Measurements from ENCODE around the gene CMTM8.

The CMTM8 gene

DNA sequence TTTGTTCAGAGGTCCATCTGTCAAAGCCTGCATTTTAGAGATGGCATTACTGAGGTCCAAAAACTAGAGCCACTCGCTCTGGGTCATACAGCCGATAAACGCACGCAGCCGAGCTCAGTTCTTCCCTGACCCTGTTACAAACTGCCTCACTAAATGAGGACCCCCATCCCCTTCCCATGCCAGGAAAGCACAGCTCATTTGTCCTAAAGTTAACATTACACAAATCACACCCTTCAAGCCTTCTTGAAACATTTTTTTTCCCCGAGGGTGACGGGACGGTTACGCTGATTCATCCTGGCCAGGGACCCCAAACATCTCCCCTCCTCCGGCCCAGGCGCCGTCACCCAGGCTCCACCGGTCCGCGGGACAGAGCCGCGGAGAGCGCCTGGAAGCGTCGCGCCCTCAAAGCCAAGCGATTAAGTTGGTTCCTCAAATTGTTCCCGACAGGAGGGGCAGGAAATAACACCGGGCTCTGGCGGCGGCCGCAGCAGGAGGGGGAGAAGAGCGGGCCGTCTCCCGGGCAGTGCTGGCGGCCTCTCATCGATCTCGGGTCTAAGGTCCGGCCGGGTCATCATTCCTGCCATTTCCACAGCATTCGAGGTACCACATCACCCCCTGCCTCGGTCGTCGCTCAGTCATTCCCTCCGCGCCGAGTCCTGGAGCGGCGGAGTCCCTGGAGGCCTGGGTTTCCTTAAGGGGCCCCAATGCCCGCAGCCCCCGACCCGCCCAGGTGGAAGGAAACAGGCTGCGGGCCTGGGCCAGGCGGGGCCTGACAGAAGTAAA, 619 bp upstream of the CMTM8 start:
- Histone ChIP-seq H3K9ac (ENCODE audit: low read length) (peak overlapping the region; percentile 69), H3K9me3 (ENCODE audit: control insufficient read depth, low read length) (no peaks in the 10 kb centered on the region), H3K4me3 (ENCODE audit: low read length) (peak overlapping the region; percentile 28), H3K27me3 (ENCODE audit: control insufficient read depth, insufficient read depth, low read length) (no peaks in the 10 kb centered on the region), H3K36me3 (ENCODE audit: control insufficient read depth, insufficient read depth, low read length) (no peaks in the 10 kb centered on the region), H3K4me1 (ENCODE audit: control insufficient read depth, insufficient read depth, low read length) (peaks cover 13% of the 10 kb centered on the region)

DNA sequence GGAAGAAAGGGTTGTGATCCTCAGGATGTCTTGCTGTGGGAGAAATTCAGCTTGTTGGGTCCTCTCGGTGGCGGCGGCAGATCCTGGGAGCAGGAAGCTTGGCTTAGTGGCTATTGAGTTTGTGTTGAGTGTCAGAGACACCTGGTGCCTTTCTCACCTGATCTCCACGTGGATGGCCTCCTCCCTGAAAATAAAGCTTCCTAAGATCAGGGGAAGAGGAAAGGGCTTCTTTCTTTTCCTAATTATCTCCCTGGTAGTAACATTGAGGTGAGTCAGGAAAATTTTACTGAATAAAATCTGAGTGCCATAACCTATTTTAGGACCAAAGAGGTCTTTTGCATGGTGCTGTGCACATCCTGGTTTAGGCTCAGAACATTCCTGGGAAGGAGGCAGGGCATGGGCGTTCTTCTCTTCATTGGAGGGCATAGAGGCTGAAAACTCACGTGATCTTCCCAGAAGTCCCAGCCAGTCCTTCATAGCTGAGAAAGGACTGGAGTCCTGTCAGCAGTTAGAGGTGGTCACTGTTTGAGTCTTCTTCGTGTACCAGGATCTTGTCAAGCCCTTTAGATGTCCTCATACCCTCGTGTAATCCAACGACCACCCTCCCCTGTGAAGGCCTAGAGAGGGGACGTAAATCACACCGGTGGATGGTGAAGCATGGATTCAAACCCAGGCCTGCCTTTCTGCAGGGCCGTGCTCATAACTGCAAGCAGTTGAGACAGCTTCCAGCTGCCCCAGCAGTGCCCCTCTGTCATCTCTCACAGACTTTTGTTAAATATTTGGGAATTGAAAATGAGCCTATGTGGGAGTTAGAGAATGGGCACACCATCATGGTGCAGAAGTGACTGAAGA, 1.1 kb downstream of the CMTM8 start:
- H3K4me1 ChIP-seq (ENCODE audit: control insufficient read depth, insufficient read depth, low read length): peaks cover 13% of the 10 kb centered on the region
- no peaks in the 10 kb centered on the region for H3K36me3 ChIP-seq (ENCODE audit: control insufficient read depth, insufficient read depth, low read length)
- H3K9ac ChIP-seq (ENCODE audit: low read length): peak overlapping the region; percentile 76
- no peaks in the 10 kb centered on the region for H3K27me3 ChIP-seq (ENCODE audit: control insufficient read depth, insufficient read depth, low read length)
- H3K9me3 ChIP-seq (ENCODE audit: control insufficient read depth, low read length): no peaks in the 10 kb centered on the region
- peak overlapping the region; percentile 60 for H3K4me3 ChIP-seq (ENCODE audit: low read length)

DNA sequence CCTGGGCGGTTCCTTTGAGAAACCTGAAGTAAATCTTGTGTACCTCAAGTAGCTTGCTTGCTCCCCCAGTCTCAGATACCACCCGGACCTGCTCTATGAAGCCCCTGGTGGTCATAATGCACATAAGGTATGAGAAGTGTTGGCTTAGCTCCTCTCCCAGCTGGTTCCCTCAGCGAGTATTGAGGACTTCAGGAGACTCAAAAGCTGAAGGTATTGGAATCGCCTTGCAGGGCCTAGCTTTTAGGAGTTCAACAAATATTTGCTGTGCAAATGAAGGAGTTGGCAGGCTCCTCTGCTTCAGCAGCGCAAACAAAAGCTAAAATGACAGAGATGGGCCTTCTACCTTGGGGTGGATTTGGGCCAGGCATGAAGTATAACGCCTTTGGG, 1.7 kb downstream of the CMTM8 start:
- peaks cover 13% of the 10 kb centered on the region for H3K4me1 ChIP-seq (ENCODE audit: control insufficient read depth, insufficient read depth, low read length)
- no peak overlapping the region for H3K9ac ChIP-seq (ENCODE audit: low read length)
- no peaks in the 10 kb centered on the region for H3K9me3 ChIP-seq (ENCODE audit: control insufficient read depth, low read length)
- H3K36me3 ChIP-seq (ENCODE audit: control insufficient read depth, insufficient read depth, low read length): no peaks in the 10 kb centered on the region
- H3K4me3 ChIP-seq (ENCODE audit: low read length): no peak overlapping the region
- H3K27me3 ChIP-seq (ENCODE audit: control insufficient read depth, insufficient read depth, low read length): no peaks in the 10 kb centered on the region

DNA sequence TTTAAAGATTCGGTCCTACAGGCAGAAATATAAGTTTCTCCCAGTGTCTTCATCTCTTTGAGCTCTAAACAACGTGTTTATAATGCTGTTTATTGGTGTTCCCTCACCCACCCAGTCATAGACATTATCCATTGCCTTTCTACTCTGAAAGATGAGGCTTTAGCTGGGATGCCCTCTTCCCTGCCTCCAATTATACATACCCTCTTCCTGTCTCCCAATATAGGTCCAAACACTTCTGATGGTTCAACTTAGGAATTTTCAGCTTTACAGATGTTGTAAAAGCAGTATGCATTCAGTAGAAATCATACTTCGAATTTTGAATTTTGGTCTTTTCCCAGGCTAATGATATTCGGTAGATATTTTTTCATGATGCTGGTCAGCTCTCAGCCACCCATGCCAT, 2.6 kb downstream of the CMTM8 start:
- no peaks in the 10 kb centered on the region for H3K36me3 ChIP-seq (ENCODE audit: control insufficient read depth, insufficient read depth, low read length)
- no peaks in the 10 kb centered on the region for H3K9me3 ChIP-seq (ENCODE audit: control insufficient read depth, low read length)
- H3K4me1 ChIP-seq (ENCODE audit: control insufficient read depth, insufficient read depth, low read length): peaks cover 16% of the 10 kb centered on the region
- H3K9ac ChIP-seq (ENCODE audit: low read length): no peak overlapping the region
- no peak overlapping the region for H3K4me3 ChIP-seq (ENCODE audit: low read length)
- no peaks in the 10 kb centered on the region for H3K27me3 ChIP-seq (ENCODE audit: control insufficient read depth, insufficient read depth, low read length)

DNA sequence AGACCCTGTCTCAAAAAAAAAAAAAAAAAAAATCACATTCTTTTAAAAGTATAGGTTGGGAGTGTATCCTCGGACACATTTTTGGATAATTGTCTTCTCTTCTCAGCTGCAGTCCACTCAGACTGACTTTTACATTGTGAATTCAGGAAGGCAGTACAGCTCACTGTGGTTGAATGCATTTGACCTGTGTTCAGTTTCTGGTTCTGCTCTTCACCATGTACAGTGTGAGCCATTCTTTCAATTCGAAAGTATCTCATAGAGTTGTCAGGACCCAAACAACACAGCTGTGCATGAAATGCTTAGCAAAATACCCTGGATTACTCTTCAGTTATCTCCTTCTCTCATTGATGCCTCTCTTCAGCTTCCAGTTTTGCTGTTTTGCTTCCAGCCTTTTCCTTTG, 5.0 kb downstream of the CMTM8 start:
- Histone ChIP-seq H3K9ac (ENCODE audit: low read length) (no peak overlapping the region), H3K9me3 (ENCODE audit: control insufficient read depth, low read length) (no peaks in the 10 kb centered on the region), H3K27me3 (ENCODE audit: control insufficient read depth, insufficient read depth, low read length) (no peaks in the 10 kb centered on the region), H3K4me1 (ENCODE audit: control insufficient read depth, insufficient read depth, low read length) (peaks cover 21% of the 10 kb centered on the region), H3K36me3 (ENCODE audit: control insufficient read depth, insufficient read depth, low read length) (no peaks in the 10 kb centered on the region), H3K4me3 (ENCODE audit: low read length) (no peak overlapping the region)

DNA sequence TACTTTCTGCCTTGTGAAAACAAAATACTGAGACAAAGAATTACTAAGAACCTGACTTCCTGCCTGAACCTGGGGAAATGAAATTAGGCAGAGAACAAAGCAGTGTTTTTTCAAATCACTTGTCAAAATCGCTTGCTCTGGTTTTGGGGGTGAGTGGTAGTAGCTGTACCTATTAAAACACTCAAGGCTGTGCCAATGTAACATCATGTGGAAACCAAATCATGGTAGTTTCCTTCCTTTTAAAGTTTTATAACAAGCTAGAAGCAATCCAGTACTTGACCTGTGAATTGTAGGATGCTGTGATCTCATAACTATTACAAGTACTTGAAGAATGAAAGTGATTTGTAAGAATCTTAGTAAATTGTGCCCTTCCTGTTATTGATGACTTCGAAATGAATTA, 6.7 kb downstream of the CMTM8 start:
- no peaks in the 10 kb centered on the region for H3K36me3 ChIP-seq (ENCODE audit: control insufficient read depth, insufficient read depth, low read length)
- peaks cover 11% of the 10 kb centered on the region for H3K4me1 ChIP-seq (ENCODE audit: control insufficient read depth, insufficient read depth, low read length)
- H3K27me3 ChIP-seq (ENCODE audit: control insufficient read depth, insufficient read depth, low read length): no peaks in the 10 kb centered on the region
- no peak overlapping the region for H3K4me3 ChIP-seq (ENCODE audit: low read length)
- no peak overlapping the region for H3K9ac ChIP-seq (ENCODE audit: low read length)
- H3K9me3 ChIP-seq (ENCODE audit: control insufficient read depth, low read length): no peaks in the 10 kb centered on the region

DNA sequence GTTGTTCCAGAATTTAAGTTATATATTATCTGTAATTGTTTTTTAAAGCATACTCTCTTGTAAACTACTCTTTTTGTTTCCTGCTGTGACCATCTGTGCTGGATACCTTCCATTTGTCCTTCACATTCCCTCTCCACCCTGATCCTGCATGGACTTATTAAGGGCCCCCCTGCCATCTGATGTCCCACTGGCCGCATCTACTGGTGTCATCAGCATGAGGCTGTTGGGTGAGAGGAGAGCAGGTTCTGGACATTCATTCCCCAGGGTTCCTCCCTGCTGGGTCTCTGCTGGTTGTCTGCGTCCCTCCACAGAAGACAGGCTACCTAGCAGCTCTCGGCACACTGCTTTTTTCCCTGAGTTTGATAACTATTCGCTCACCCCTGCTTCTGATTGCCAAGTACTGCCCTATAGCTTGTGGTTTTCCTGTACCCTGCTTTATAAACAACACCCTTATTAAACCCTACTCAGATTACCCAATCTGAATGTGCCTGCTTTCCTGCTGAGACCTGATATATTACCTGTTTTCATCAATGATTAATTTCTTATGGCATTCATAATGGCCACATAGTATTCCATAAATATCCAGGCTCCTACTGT, 7.7 kb downstream of the CMTM8 start:
- Histone ChIP-seq H3K36me3 (ENCODE audit: control insufficient read depth, insufficient read depth, low read length) (no peaks in the 10 kb centered on the region), H3K4me1 (ENCODE audit: control insufficient read depth, insufficient read depth, low read length) (peaks cover 8% of the 10 kb centered on the region), H3K9me3 (ENCODE audit: control insufficient read depth, low read length) (no peaks in the 10 kb centered on the region), H3K27me3 (ENCODE audit: control insufficient read depth, insufficient read depth, low read length) (no peaks in the 10 kb centered on the region), H3K4me3 (ENCODE audit: low read length) (no peak overlapping the region), H3K9ac (ENCODE audit: low read length) (no peak overlapping the region)

DNA sequence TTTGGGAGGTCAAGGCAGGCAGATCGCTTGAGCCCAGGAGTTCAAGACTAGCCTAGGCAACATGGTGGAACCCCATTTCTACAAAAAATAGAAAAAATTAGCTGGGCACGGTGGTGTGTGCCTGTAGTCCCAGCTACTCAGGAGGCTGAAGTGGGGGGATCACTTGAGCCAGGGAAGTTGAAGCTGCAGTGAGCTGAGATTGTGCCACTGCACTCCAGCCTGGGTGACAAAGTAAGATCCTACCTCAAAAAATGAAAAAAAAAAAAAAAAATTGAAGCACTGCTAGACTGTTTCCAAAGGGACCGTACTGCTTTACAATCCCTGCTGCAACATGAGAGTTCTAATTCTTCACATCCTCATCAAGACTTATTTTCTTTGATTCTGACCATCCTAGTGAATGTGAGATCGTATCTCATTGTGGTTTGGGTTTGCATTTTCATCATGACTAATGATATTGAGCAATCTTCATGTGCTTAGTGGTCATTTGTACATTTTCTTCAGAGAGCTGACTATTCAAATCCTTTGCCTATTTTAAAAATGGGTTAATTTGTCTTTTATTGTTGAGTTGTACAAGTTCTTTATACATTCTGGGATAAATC, 10.8 kb downstream of the CMTM8 start:
- Histone ChIP-seq H3K9me3 (ENCODE audit: control insufficient read depth, low read length) (no peaks in the 10 kb centered on the region), H3K9ac (ENCODE audit: low read length) (no peak overlapping the region), H3K36me3 (ENCODE audit: control insufficient read depth, insufficient read depth, low read length) (no peaks in the 10 kb centered on the region), H3K27me3 (ENCODE audit: control insufficient read depth, insufficient read depth, low read length) (no peaks in the 10 kb centered on the region), H3K4me1 (ENCODE audit: control insufficient read depth, insufficient read depth, low read length) (peaks cover 8% of the 10 kb centered on the region), H3K4me3 (ENCODE audit: low read length) (no peak overlapping the region)

DNA sequence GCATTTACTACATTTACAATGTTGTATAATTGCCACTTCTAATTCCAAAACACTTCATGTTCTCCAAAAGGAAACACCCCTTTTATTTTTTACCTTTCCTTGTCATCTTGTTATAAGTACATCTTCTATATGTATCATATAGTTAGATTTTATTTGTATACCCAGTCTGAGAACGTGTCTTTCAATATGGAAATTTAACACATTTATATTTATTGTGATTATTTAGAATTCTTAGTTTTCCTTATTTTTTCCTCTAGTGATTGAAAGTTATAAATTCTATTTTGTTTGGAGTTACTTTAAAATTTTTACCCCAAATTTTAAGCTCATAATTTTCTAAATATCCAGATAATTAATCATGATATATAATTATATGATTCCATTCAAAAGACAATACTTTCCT, 15.8 kb downstream of the CMTM8 start:
- Histone ChIP-seq H3K9me3 (ENCODE audit: control insufficient read depth, low read length) (no peaks in the 10 kb centered on the region), H3K4me1 (ENCODE audit: control insufficient read depth, insufficient read depth, low read length) (no peaks in the 10 kb centered on the region), H3K27me3 (ENCODE audit: control insufficient read depth, insufficient read depth, low read length) (no peaks in the 10 kb centered on the region), H3K9ac (ENCODE audit: low read length) (no peak overlapping the region), H3K36me3 (ENCODE audit: control insufficient read depth, insufficient read depth, low read length) (no peaks in the 10 kb centered on the region), H3K4me3 (ENCODE audit: low read length) (no peak overlapping the region)

DNA sequence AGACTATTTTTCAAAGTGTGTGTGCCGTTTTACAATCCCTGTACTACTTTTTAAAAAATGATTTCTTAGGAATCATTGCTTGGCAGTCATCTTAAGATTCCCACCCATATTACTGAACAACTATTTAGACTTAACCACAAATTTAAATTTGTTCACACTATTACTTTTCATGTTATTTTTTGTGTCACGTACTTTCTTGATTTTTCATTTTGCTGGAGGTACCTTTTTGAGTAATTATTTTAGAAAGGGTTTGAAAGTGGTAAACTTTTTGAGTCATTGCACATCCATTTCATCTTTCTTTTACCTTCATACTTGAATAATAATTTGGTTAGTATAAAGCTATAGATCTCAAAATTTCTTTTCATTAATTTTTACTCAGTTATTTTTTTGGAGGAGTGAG, 16.9 kb downstream of the CMTM8 start:
- Histone ChIP-seq H3K36me3 (ENCODE audit: control insufficient read depth, insufficient read depth, low read length) (no peaks in the 10 kb centered on the region), H3K27me3 (ENCODE audit: control insufficient read depth, insufficient read depth, low read length) (no peaks in the 10 kb centered on the region), H3K9ac (ENCODE audit: low read length) (no peak overlapping the region), H3K4me1 (ENCODE audit: control insufficient read depth, insufficient read depth, low read length) (no peaks in the 10 kb centered on the region), H3K9me3 (ENCODE audit: control insufficient read depth, low read length) (no peaks in the 10 kb centered on the region), H3K4me3 (ENCODE audit: low read length) (no peak overlapping the region)

DNA sequence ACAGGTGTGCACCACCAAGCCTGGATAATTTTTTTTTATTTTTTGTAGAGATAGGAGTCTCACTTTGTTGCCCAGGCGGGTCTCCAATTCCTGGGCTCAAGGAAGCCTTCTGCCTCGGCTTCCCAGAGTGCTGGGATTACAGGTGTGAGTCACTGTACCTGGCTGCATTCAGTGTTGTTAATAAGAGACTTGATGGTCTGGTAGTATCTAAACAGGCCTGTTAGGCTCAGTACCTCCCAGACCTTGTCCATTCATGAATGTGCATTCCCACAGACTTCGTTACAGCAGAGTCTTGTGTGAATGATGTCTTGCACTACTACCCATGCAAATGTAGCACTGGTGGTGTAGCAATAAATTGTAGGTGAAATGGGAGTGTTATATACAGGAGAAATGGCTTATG, 17.7 kb downstream of the CMTM8 start:
- Histone ChIP-seq H3K9ac (ENCODE audit: low read length) (no peak overlapping the region), H3K9me3 (ENCODE audit: control insufficient read depth, low read length) (no peaks in the 10 kb centered on the region), H3K4me3 (ENCODE audit: low read length) (no peak overlapping the region), H3K4me1 (ENCODE audit: control insufficient read depth, insufficient read depth, low read length) (no peaks in the 10 kb centered on the region), H3K27me3 (ENCODE audit: control insufficient read depth, insufficient read depth, low read length) (no peaks in the 10 kb centered on the region), H3K36me3 (ENCODE audit: control insufficient read depth, insufficient read depth, low read length) (no peaks in the 10 kb centered on the region)

DNA sequence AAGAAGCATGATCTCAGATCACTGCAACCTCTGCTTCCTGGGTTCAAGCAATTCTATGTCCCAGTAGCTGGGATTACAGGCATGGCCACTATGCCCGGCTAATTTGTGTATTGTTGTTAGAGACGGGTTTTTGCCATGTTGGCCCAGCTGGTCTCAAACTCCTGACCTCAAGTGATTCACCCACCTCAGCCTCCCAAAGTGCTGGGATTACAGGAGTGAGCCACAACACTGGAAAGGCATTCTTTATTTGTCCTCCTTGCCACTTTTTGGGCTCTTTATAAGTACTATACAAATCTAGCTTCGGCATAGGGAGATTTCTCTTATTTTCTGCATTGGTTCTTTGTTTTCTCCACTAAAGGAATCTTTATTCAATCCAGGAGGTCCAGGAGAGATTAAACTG, 18.6 kb downstream of the CMTM8 start:
- Histone ChIP-seq H3K4me3 (ENCODE audit: low read length) (no peak overlapping the region), H3K9ac (ENCODE audit: low read length) (no peak overlapping the region), H3K36me3 (ENCODE audit: control insufficient read depth, insufficient read depth, low read length) (no peaks in the 10 kb centered on the region), H3K4me1 (ENCODE audit: control insufficient read depth, insufficient read depth, low read length) (no peaks in the 10 kb centered on the region), H3K27me3 (ENCODE audit: control insufficient read depth, insufficient read depth, low read length) (no peaks in the 10 kb centered on the region), H3K9me3 (ENCODE audit: control insufficient read depth, low read length) (no peaks in the 10 kb centered on the region)

Measured in mucosa of stomach (tissue), 1 donor.